ENCODE data around the gene INPP4A.

Gene INPP4A

DNA sequence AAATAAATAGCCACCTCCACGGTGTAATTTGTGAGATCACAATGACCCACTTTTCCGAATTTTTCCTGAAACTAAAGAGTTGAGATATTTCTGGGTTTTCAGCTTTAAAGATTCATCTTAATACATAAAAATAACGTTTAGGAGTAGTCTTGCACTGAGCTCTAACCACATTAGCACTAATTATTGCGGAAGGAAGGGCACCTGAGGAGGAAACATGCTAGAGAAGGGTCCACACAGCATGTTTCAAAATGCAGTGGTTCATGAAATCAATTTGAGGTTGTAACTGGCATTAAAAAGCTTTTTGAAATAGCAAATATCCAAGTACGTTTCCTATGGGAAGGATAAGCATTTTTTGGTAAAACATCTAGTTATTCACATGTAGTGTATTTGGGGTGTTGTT, 8.4 kb downstream of the INPP4A start:
- no peaks in the 10 kb centered on the region for H3K36me3 ChIP-seq (ENCODE audit: control insufficient read depth in 1 of 2, insufficient read depth in 2 of 2, low read length in 2 of 2)
- no peak overlapping the region for H3K4me3 ChIP-seq (ENCODE audit: low read depth in 1 of 2, low read length in 2 of 2)
- H3K27ac ChIP-seq (ENCODE audit: low read depth, low read length): no peak overlapping the region
- no peak overlapping the region for H3K9ac ChIP-seq (ENCODE audit: low read depth in 1 of 2, low read length in 2 of 2)
- H3K4me1 ChIP-seq (ENCODE audit: control insufficient read depth in 1 of 2, insufficient read depth in 2 of 2, low read length in 2 of 2): peaks cover 24 to 58% of the 10 kb centered on the region in 2 donors
- H3K9me3 ChIP-seq (ENCODE audit: control insufficient read depth in 1 of 2, low read length in 2 of 2): no peaks in the 10 kb centered on the region
- H3K27me3 ChIP-seq (ENCODE audit: control insufficient read depth in 1 of 2, insufficient read depth in 2 of 2, low read length in 2 of 2): no peaks in the 10 kb centered on the region

DNA sequence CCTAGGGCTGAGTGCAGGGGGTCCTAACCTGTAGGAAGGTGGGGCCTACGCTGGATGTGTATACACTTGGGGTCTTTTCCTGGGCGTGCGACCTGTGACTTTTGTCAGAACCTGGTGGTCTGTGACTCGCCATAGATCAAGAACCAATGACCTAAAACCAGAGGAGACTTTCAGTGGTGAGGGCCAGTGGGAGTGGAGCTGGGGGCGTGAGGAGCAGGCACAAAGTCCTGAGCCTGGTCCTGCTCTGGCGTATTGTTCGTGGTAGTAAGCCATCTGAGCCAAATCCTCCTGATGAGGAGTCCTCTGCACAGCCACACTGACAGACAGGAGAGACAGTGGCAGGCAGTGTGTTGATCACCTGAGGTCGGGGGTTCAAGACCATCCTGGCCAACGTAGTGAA, 8.9 kb downstream of the INPP4A start:
- Histone ChIP-seq H3K9ac (ENCODE audit: low read depth in 1 of 2, low read length in 2 of 2) (no peak overlapping the region), H3K27me3 (ENCODE audit: control insufficient read depth in 1 of 2, insufficient read depth in 2 of 2, low read length in 2 of 2) (no peaks in the 10 kb centered on the region), H3K9me3 (ENCODE audit: control insufficient read depth in 1 of 2, low read length in 2 of 2) (no peaks in the 10 kb centered on the region), H3K36me3 (ENCODE audit: control insufficient read depth in 1 of 2, insufficient read depth in 2 of 2, low read length in 2 of 2) (no peaks in the 10 kb centered on the region), H3K4me3 (ENCODE audit: low read depth in 1 of 2, low read length in 2 of 2) (no peak overlapping the region), H3K27ac (ENCODE audit: low read depth, low read length) (no peak overlapping the region), H3K4me1 (ENCODE audit: control insufficient read depth in 1 of 2, insufficient read depth in 2 of 2, low read length in 2 of 2) (peaks cover 26 to 60% of the 10 kb centered on the region in 2 donors)

DNA sequence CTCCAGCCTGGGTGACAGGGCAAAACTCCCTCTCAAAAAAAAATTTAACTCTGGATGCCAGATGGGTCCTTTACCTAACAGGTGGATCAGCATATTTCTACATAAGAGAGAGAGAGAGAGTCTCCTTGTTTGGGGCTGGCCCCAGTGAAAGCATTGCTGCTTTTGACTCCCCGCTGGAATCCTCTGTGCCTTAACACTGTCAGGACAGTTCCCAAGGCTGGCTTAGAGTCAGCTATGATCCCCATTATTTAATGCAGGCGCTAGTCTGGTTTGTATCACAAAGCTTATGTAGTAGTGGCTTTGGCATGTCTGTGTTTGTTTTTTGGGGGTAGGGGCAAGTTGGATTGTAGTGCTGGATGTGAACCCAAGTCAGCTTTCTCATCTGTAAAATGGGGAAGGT, 9.4 kb downstream of the INPP4A start:
- peak overlapping the region in 1 of 2 donors; percentile 38 for H3K9ac ChIP-seq (ENCODE audit: low read depth in 1 of 2, low read length in 2 of 2)
- no peaks in the 10 kb centered on the region for H3K9me3 ChIP-seq (ENCODE audit: control insufficient read depth in 1 of 2, low read length in 2 of 2)
- peaks cover 0 to 4% of the 10 kb centered on the region in 2 donors for H3K36me3 ChIP-seq (ENCODE audit: control insufficient read depth in 1 of 2, insufficient read depth in 2 of 2, low read length in 2 of 2)
- H3K27me3 ChIP-seq (ENCODE audit: control insufficient read depth in 1 of 2, insufficient read depth in 2 of 2, low read length in 2 of 2): no peaks in the 10 kb centered on the region
- H3K4me3 ChIP-seq (ENCODE audit: low read depth in 1 of 2, low read length in 2 of 2): peak overlapping the region in 1 of 2 donors; percentile 11
- no peak overlapping the region for H3K27ac ChIP-seq (ENCODE audit: low read depth, low read length)
- peaks cover 32 to 65% of the 10 kb centered on the region in 2 donors for H3K4me1 ChIP-seq (ENCODE audit: control insufficient read depth in 1 of 2, insufficient read depth in 2 of 2, low read length in 2 of 2)

DNA sequence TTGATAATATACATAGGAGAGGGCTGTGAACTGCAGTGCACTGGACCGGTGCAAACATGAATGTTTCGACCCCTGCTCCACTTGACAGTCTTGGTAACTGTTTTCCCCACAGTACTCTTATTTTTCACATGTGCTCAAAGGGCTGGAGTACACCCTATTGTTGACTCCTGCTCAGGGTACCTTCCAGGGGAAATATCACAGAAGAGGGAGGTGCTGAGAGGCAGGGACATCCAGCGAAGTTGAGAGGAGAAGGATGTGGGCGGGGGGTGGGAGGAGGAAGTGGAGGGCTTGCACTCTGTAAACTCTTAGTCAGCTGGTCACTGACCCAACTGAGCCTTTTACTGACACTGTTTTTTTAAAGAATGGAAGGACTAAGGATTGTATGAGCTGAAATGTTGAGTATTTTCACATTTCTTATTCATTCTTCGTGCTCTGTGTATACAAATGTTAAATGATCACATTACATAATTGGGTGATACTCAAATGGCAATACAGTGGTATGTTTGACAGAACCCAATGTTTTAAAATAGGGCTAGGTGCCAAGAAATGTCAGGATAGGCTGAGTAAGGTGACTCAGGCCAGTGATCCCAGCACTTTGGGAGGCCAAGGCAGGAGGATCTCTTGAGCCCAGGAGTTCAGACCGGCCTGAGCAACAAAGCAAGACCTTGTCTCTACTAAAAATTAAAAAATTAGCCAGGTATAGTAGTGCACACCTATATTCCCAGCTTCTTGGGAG, 10.0 kb downstream of the INPP4A start:
- peaks cover 0 to 4% of the 10 kb centered on the region in 2 donors for H3K36me3 ChIP-seq (ENCODE audit: control insufficient read depth in 1 of 2, insufficient read depth in 2 of 2, low read length in 2 of 2)
- H3K9me3 ChIP-seq (ENCODE audit: control insufficient read depth in 1 of 2, low read length in 2 of 2): no peaks in the 10 kb centered on the region
- H3K4me3 ChIP-seq (ENCODE audit: low read depth in 1 of 2, low read length in 2 of 2): peak overlapping the region in 1 of 2 donors; percentile 11
- no peak overlapping the region for H3K27ac ChIP-seq (ENCODE audit: low read depth, low read length)
- peak overlapping the region; percentile 3 to 38 for H3K9ac ChIP-seq (ENCODE audit: low read depth in 1 of 2, low read length in 2 of 2)
- peaks cover 38 to 71% of the 10 kb centered on the region in 2 donors for H3K4me1 ChIP-seq (ENCODE audit: control insufficient read depth in 1 of 2, insufficient read depth in 2 of 2, low read length in 2 of 2)
- no peaks in the 10 kb centered on the region for H3K27me3 ChIP-seq (ENCODE audit: control insufficient read depth in 1 of 2, insufficient read depth in 2 of 2, low read length in 2 of 2)

DNA sequence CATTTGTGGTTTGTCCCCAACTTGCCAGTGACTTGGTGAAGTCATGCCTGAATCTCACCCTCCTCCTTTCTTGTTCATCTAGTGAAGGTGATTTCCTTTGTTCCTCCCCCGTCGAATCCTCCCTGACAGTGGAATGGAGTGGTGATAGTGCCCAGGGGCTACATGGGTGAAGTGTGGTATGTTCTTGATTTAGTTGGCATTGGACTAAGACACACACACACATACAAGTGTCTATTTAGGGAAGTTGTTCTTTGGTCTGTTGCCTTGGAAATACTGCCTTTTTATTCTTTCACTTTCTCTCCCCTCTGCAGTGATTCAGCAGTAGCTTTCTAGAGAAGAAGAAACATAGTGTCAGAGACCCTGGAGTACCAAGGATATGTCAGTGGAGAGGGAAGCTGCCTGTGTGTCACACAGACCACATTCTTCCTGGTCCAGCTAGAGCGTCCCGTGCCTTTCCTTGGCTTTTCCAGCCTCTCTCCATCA, 10.9 kb downstream of the INPP4A start:
- Histone ChIP-seq H3K9ac (ENCODE audit: low read depth in 1 of 2, low read length in 2 of 2) (peak overlapping the region; percentile 3 to 6), H3K27ac (ENCODE audit: low read depth, low read length) (no peak overlapping the region), H3K36me3 (ENCODE audit: control insufficient read depth in 1 of 2, insufficient read depth in 2 of 2, low read length in 2 of 2) (peaks cover 0 to 4% of the 10 kb centered on the region in 2 donors), H3K4me1 (ENCODE audit: control insufficient read depth in 1 of 2, insufficient read depth in 2 of 2, low read length in 2 of 2) (peaks cover 46 to 76% of the 10 kb centered on the region in 2 donors), H3K9me3 (ENCODE audit: control insufficient read depth in 1 of 2, low read length in 2 of 2) (no peaks in the 10 kb centered on the region), H3K4me3 (ENCODE audit: low read depth in 1 of 2, low read length in 2 of 2) (peak overlapping the region; percentile 0 to 2), H3K27me3 (ENCODE audit: control insufficient read depth in 1 of 2, insufficient read depth in 2 of 2, low read length in 2 of 2) (no peaks in the 10 kb centered on the region)

DNA sequence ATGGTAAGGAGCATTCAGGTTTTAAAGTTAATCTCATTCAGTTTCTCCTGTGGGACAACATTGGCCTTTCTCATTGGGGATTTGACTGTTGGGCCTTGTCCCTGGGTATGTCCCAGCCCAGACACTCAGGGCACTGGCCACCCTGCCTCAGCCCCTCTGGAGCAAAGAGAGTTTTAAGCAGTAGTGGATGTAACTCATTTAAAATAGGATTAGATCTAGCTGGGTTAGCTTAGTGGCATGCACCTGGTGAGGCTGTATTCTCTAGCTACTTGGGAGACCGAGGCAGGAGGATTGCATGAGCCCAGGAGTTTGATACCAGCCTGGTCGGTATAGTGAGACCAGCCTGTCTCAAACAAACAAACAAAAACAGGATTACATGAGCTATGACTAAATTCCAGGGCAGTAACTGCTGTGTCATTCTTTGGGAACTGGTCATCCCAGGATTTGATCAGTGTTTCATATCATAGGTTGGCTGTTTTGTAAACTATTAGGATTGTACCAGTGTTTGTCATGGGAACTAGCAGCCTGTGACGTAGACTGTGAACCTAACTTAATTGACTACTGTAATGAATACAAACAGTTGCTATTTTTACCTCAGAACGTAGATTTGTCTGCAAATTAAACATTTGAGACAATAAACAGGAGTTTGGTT, 12.5 kb downstream of the INPP4A start:
- H3K9ac ChIP-seq (ENCODE audit: low read depth in 1 of 2, low read length in 2 of 2): no peak overlapping the region
- no peak overlapping the region for H3K4me3 ChIP-seq (ENCODE audit: low read depth in 1 of 2, low read length in 2 of 2)
- H3K4me1 ChIP-seq (ENCODE audit: control insufficient read depth in 1 of 2, insufficient read depth in 2 of 2, low read length in 2 of 2): peaks cover 61 to 83% of the 10 kb centered on the region in 2 donors
- no peak overlapping the region for H3K27ac ChIP-seq (ENCODE audit: low read depth, low read length)
- no peaks in the 10 kb centered on the region for H3K27me3 ChIP-seq (ENCODE audit: control insufficient read depth in 1 of 2, insufficient read depth in 2 of 2, low read length in 2 of 2)
- no peaks in the 10 kb centered on the region for H3K9me3 ChIP-seq (ENCODE audit: control insufficient read depth in 1 of 2, low read length in 2 of 2)
- peaks cover 0 to 4% of the 10 kb centered on the region in 2 donors for H3K36me3 ChIP-seq (ENCODE audit: control insufficient read depth in 1 of 2, insufficient read depth in 2 of 2, low read length in 2 of 2)

DNA sequence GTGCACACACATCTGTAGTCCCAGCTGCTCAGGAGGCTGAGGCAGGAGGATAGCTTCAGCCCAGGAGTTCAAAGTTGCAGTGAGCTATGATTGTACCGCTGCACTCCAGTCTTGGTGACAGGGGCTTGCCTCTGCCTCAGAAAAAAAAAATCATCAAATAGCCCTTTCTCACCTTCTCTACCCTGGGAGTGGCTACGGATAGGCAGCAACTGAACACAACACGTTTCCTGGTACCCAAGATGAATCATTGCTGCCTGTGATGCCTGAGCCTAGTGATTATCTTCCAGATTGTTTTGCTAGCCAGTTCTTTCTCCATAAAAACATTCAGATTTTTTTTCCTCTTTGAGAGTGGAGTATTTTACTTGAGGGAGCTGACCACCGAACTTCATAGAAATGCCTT, 13.5 kb downstream of the INPP4A start:
- Histone ChIP-seq H3K27ac (ENCODE audit: low read depth, low read length) (no peak overlapping the region), H3K9ac (ENCODE audit: low read depth in 1 of 2, low read length in 2 of 2) (no peak overlapping the region), H3K9me3 (ENCODE audit: control insufficient read depth in 1 of 2, low read length in 2 of 2) (no peaks in the 10 kb centered on the region), H3K4me1 (ENCODE audit: control insufficient read depth in 1 of 2, insufficient read depth in 2 of 2, low read length in 2 of 2) (peaks cover 57 to 75% of the 10 kb centered on the region in 2 donors), H3K4me3 (ENCODE audit: low read depth in 1 of 2, low read length in 2 of 2) (no peak overlapping the region), H3K36me3 (ENCODE audit: control insufficient read depth in 1 of 2, insufficient read depth in 2 of 2, low read length in 2 of 2) (peaks cover 0 to 4% of the 10 kb centered on the region in 2 donors), H3K27me3 (ENCODE audit: control insufficient read depth in 1 of 2, insufficient read depth in 2 of 2, low read length in 2 of 2) (no peaks in the 10 kb centered on the region)

DNA sequence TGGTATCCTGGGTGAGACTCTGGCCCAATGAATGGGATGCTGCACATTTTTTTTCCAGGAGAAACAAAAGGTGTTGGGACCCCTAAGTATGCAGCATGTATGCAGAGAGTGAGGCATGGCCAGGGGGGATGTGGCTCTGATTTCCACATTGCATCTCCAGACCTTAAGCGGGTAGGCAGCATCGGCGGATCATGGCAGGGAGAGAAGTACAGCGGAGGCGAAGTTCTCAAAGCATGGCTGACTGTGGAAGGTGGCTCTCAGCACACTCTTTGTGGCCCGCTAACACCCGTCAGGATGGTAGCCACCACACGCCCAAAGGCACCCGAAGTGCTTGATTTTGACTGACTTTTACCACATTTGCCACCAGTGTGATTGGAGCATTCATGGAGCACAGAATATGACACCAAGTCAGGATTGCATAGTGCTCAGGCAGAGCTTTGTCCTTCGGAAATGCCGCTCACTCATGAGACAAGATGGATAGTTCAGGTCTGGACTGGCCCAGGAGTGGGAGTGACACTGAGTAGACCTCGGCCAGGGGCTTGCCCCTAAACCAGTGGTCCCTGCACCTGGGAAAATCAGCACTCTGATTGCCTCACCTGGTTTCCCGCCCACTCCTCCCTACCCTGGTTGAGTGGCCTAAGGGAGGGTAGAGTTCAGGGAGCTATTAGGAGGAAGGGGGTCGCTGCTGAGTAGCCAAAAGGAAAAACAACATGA, 14.2 kb downstream of the INPP4A start:
- Histone ChIP-seq H3K9me3 (ENCODE audit: control insufficient read depth in 1 of 2, low read length in 2 of 2) (no peaks in the 10 kb centered on the region), H3K27me3 (ENCODE audit: control insufficient read depth in 1 of 2, insufficient read depth in 2 of 2, low read length in 2 of 2) (no peaks in the 10 kb centered on the region), H3K4me3 (ENCODE audit: low read depth in 1 of 2, low read length in 2 of 2) (no peak overlapping the region), H3K27ac (ENCODE audit: low read depth, low read length) (no peak overlapping the region), H3K4me1 (ENCODE audit: control insufficient read depth in 1 of 2, insufficient read depth in 2 of 2, low read length in 2 of 2) (peaks cover 63 to 76% of the 10 kb centered on the region in 2 donors), H3K36me3 (ENCODE audit: control insufficient read depth in 1 of 2, insufficient read depth in 2 of 2, low read length in 2 of 2) (peaks cover 0 to 4% of the 10 kb centered on the region in 2 donors), H3K9ac (ENCODE audit: low read depth in 1 of 2, low read length in 2 of 2) (no peak overlapping the region)

DNA sequence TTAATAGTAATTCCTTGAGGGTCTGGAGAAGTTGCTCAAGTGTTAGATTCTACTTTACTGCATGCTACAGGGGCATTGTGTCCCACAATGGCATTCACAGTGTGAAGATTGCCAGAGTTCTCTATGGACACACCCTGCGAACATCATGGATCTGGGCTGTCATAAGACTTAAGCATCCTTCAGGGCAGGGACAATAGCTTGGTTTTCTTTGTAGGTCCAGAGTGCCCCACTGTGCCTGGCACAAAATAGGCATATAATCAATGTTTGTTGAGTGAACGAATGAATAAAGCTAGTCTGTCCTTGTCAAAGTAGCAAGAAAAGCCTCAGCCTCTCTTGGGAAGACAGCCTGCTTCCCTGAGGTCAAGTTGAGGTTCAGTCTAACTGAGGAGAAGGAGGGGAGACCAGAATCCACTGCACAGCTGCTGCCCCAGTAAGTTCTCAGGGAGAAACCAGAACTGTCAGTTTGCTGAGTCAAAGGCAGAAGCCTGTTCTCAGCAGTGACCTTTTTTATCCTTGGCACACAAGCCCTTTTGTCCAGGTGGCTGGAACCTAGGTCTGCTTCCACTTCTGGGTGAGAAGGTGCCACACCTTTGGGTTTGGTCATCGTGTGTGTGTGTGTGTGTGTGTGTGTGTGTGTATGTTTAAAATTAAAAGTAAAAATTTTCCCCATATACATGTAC, 15.0 kb downstream of the INPP4A start:
- Histone ChIP-seq H3K36me3 (ENCODE audit: control insufficient read depth in 1 of 2, insufficient read depth in 2 of 2, low read length in 2 of 2) (peaks cover 0 to 4% of the 10 kb centered on the region in 2 donors), H3K9me3 (ENCODE audit: control insufficient read depth in 1 of 2, low read length in 2 of 2) (no peaks in the 10 kb centered on the region), H3K4me1 (ENCODE audit: control insufficient read depth in 1 of 2, insufficient read depth in 2 of 2, low read length in 2 of 2) (peaks cover 65 to 76% of the 10 kb centered on the region in 2 donors), H3K27me3 (ENCODE audit: control insufficient read depth in 1 of 2, insufficient read depth in 2 of 2, low read length in 2 of 2) (no peaks in the 10 kb centered on the region), H3K9ac (ENCODE audit: low read depth in 1 of 2, low read length in 2 of 2) (no peak overlapping the region), H3K27ac (ENCODE audit: low read depth, low read length) (no peak overlapping the region), H3K4me3 (ENCODE audit: low read depth in 1 of 2, low read length in 2 of 2) (no peak overlapping the region)

Data from duodenal mucosa (tissue), 2 donors.